Cardiac muscle cell (in vitro differentiated cells and primary cell): ENCODE data around the gene SLC2A11. TPM values are rescaled to one million over a fixed set of nuclear protein-coding genes. Genes with fewer than 3 reads are reported as not detected.

Source experiments
- DNase-seq, 2 donors: peaks; one replicate each; pipeline versions ENCODE4 v3.0.0 to v3.0.0-alpha.2; 2010 to 2017; ENCODE audit warnings: low read depth in 1 of 2, low spot score in 1 of 2
- H3K27ac ChIP-seq: fragments of 200-600 bp; sonication (generic); 2 replicates; pipeline ENCODE4 v1.5.1; 2016
- H3K27me3 ChIP-seq: fragments of 200-600 bp; sonication (generic); 2 replicates; pipeline ENCODE4 v1.6.0; 2016; ENCODE audit warnings: control low read depth
- H3K36me3 ChIP-seq: fragments of 200-600 bp; sonication (generic); 2 replicates; pipeline ENCODE4 v1.5.1; 2016; ENCODE audit warnings: control low read depth
- H3K4me1 ChIP-seq: fragments of 200-600 bp; sonication (generic); 2 replicates; pipeline ENCODE4 v1.8.1; 2017; ENCODE audit warnings: low read depth, mild to moderate bottlenecking, mixed run types
- H3K4me3 ChIP-seq: fragments of 200-600 bp; sonication (generic); 2 replicates; pipeline ENCODE4 v1.5.1; 2016; ENCODE audit warnings: mild to moderate bottlenecking
- H3K9me3 ChIP-seq: fragments of 200-600 bp; sonication (generic); 2 replicates; pipeline ENCODE4 v1.5.1; 2017; ENCODE audit warnings: low read depth, mild to moderate bottlenecking, control low read depth
- CTCF ChIP-seq: IDR thresholded peaks from 2 replicates; pipeline ENCODE4 v1.5.1; 2012; ENCODE audit warnings: low read depth, mild to moderate bottlenecking, low read length
- polyA plus RNA-seq: library from polyadenylated mRNA; unstranded; fragments of >200 nt; fragmentation: Nextera tagmentation; extraction: Ambion mirVana; gene quantifications from 2 replicates; pipeline ENCODE4 v1.2.1, GENCODE V29; 2016
- total RNA-seq: library from RNA; depleted of rRNA; stranded (reverse); fragments of >200 nt; gene quantifications from 2 replicates; pipeline ENCODE4 v1.2.3, GENCODE V29; 2016

Gene SLC2A11
- total and polyA plus RNA-seq, 2 experiments from 2014 or later, result 28.5 to 37.9 TPM

GRCh38 chr22:23908587-23909205, 51.0 kb downstream of the SLC2A11 start:
- H3K27me3 ChIP-seq, result no peaks in the 10 kb centered on the region
- H3K9me3 ChIP-seq, result no peaks in the 10 kb centered on the region
- H3K27ac ChIP-seq, result no peak overlapping the region
- no peak overlapping the region for H3K4me3 ChIP-seq
- H3K4me1 ChIP-seq, result no peaks in the 10 kb centered on the region
- H3K36me3 ChIP-seq, result no peaks in the 10 kb centered on the region
- DNase-seq, result no peak
- no peak for TF ChIP-seq CTCF

GRCh38 chr22:23909296-23909898, 51.7 kb downstream of the SLC2A11 start:
- no peak for TF ChIP-seq CTCF
- Histone ChIP-seq H3K4me3 (no peak overlapping the region), H3K4me1 (no peaks in the 10 kb centered on the region), H3K27ac (no peak overlapping the region), H3K27me3 (no peaks in the 10 kb centered on the region), H3K9me3 (no peaks in the 10 kb centered on the region), H3K36me3 (no peaks in the 10 kb centered on the region)
- peak in 1 of 2 donors; percentile 52 for DNase-seq

- DNase-seq, result no peak
- no peaks in the 10 kb centered on the region for H3K9me3 ChIP-seq
- H3K4me1 ChIP-seq, result no peaks in the 10 kb centered on the region
- no peak for TF ChIP-seq CTCF
- no peak overlapping the region for H3K27ac ChIP-seq
- no peak overlapping the region for H3K4me3 ChIP-seq
- H3K27me3 ChIP-seq, result no peaks in the 10 kb centered on the region
- H3K36me3 ChIP-seq, result no peaks in the 10 kb centered on the region
Observed at GRCh38 chr22:23910496-23911190, 53.0 kb downstream of the SLC2A11 start.

- no peak for DNase-seq
- Histone ChIP-seq H3K9me3 (no peaks in the 10 kb centered on the region), H3K27me3 (no peaks in the 10 kb centered on the region), H3K4me1 (no peaks in the 10 kb centered on the region), H3K27ac (no peak overlapping the region), H3K4me3 (no peak overlapping the region), H3K36me3 (no peaks in the 10 kb centered on the region)
- TF ChIP-seq CTCF, result no peak
Observed at GRCh38 chr22:23911318-23911980, 53.8 kb downstream of the SLC2A11 start.

GRCh38 chr22:23912293-23912903, 54.7 kb downstream of the SLC2A11 start:
- no peak for DNase-seq
- no peaks in the 10 kb centered on the region for H3K4me1 ChIP-seq

More at GRCh38 chr22:23912293-23912903, 54.7 kb downstream of the SLC2A11 start:
- no peaks in the 10 kb centered on the region for H3K36me3 ChIP-seq
- H3K27ac ChIP-seq, result no peak overlapping the region
- TF ChIP-seq CTCF, result no peak
- no peaks in the 10 kb centered on the region for H3K27me3 ChIP-seq
- H3K4me3 ChIP-seq, result no peak overlapping the region
- H3K9me3 ChIP-seq, result no peaks in the 10 kb centered on the region
